ENCODE measurements around the gene IL17REL. TPM values are rescaled to one million over a fixed set of nuclear protein-coding genes. Genes with fewer than 3 reads are reported as not detected.

IL17REL gene
- total and polyA plus RNA-seq, 10 of the 15 experiments (the other 5 are each of a cell fraction or from before 2014, with no cell fraction given): 0.03 TPM; not detected in 9

GRCh38 chr22:49962751-49963646 is 49.6 kb downstream of the IL17REL start:
- BruUV-seq (replicated peaks): TSS peak; percentile 58
- TF ChIP-seq RB1 (IDR thresholded peaks at IDR 0.05; ENCODE audit: borderline replicate concordance) (0 out of 2 replicates have a peak, but pooled peaks have one; percentile 21), GABPA (IDR thresholded peaks at IDR 0.05; ENCODE audit: low read depth) (no peak), DPF2 (IDR thresholded peaks at IDR 0.05) (peak; percentile 43; the same call in 1 of the 2 replicates), JUND (IDR thresholded peaks at IDR 0.05; ENCODE audit: low read depth, low read length) (no peak), NR2F1 (conservative IDR thresholded peaks at IDR 0.05) (peak; percentile 96), CTCF (IDR thresholded peaks at IDR 0.05 in 2 of 3, conservative IDR thresholded peaks at IDR 0.05 in 1 of 3; ENCODE audit: control insufficient read depth in 2 of 3, extremely low read depth in 1 of 3, insufficient read depth in 1 of 3, low read depth in 3 of 3, low read length in 3 of 3) (0 out of 6 replicates have a peak, but pooled peaks of 1 of the 3 experiments have one; percentile 7), IKZF2 (IDR thresholded peaks at IDR 0.05) (0 out of 4 replicates have a peak, but pooled peaks have one; percentile 2 to 33), POLR2AphosphoS2 (IDR thresholded peaks at IDR 0.05; ENCODE audit: low read depth, low read length) (no peak), GATAD2B (conservative IDR thresholded peaks at IDR 0.05; ENCODE audit: low read depth) (peak; percentile 61), SIN3A (IDR thresholded peaks at IDR 0.05; ENCODE audit: low read depth, low read length) (0 out of 2 replicates have a peak, but pooled peaks have one; percentile 18), POLR2A (IDR thresholded peaks at IDR 0.05; ENCODE audit: low read depth, low read length) (peak; percentile 29), IKZF1 (conservative IDR thresholded peaks at IDR 0.05) (peak; percentile 39; the same call in 1 of the 2 replicates)
- TF ChIP-seq, protein P1, sequence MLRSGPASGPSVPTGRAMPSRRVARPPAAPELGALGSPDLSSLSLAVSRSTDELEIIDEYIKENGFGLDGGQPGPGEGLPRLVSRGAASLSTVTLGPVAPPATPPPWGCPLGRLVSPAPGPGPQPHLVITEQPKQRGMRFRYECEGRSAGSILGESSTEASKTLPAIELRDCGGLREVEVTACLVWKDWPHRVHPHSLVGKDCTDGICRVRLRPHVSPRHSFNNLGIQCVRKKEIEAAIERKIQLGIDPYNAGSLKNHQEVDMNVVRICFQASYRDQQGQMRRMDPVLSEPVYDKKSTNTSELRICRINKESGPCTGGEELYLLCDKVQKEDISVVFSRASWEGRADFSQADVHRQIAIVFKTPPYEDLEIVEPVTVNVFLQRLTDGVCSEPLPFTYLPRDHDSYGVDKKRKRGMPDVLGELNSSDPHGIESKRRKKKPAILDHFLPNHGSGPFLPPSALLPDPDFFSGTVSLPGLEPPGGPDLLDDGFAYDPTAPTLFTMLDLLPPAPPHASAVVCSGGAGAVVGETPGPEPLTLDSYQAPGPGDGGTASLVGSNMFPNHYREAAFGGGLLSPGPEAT (IDR thresholded peaks at IDR 0.05; ENCODE audit: low read depth): peak; percentile 44
- TF ChIP-seq, protein P2, sequence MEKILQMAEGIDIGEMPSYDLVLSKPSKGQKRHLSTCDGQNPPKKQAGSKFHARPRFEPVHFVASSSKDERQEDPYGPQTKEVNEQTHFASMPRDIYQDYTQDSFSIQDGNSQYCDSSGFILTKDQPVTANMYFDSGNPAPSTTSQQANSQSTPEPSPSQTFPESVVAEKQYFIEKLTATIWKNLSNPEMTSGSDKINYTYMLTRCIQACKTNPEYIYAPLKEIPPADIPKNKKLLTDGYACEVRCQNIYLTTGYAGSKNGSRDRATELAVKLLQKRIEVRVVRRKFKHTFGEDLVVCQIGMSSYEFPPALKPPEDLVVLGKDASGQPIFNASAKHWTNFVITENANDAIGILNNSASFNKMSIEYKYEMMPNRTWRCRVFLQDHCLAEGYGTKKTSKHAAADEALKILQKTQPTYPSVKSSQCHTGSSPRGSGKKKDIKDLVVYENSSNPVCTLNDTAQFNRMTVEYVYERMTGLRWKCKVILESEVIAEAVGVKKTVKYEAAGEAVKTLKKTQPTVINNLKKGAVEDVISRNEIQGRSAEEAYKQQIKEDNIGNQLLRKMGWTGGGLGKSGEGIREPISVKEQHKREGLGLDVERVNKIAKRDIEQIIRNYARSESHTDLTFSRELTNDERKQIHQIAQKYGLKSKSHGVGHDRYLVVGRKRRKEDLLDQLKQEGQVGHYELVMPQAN (conservative IDR thresholded peaks at IDR 0.05): 0 out of 2 replicates have a peak, but pooled peaks have one; percentile 50
- TF ChIP-seq, protein P3, sequence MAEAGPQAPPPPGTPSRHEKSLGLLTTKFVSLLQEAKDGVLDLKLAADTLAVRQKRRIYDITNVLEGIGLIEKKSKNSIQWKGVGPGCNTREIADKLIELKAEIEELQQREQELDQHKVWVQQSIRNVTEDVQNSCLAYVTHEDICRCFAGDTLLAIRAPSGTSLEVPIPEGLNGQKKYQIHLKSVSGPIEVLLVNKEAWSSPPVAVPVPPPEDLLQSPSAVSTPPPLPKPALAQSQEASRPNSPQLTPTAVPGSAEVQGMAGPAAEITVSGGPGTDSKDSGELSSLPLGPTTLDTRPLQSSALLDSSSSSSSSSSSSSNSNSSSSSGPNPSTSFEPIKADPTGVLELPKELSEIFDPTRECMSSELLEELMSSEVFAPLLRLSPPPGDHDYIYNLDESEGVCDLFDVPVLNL (IDR thresholded peaks at IDR 0.05; ENCODE audit: low read depth, low read length): no peak

More at GRCh38 chr22:49962751-49963646, 49.6 kb downstream of the IL17REL start:
- no peak; the same call in 2 of the 3 replicates for ATAC-seq
- peaks cover 49% of the 10 kb centered on the region for H3K79me2 ChIP-seq (ENCODE audit: control insufficient read depth, insufficient read depth, low read length)
- H3K4me3 ChIP-seq: peak overlapping the region; percentile 98
- H4K20me1 ChIP-seq (ENCODE audit: control insufficient read depth, insufficient read depth): peaks cover 2% of the 10 kb centered on the region; the same call in 1 of the 2 replicates
- peak overlapping the region; percentile 87 for H3K27ac ChIP-seq (ENCODE audit: control insufficient read depth, insufficient read depth)
- ChIA-PET CTCF (interaction anchor here (1.0 to 2.2 kb wide), 6 partner anchors 8 to 67 kb away, joined by 3 to 6 read pairs (median 4); no protein-coding TSS in a partner anchor), SMC1A (ENCODE audit: uncharacterized antibody, unreplicated experiment) (interaction anchor here (1.2 to 1.6 kb wide), 3 partner anchors 30 to 65 kb away, joined by 3 to 4 read pairs (median 3); no protein-coding TSS in a partner anchor), POLR2A (interaction anchor here (0.5 to 2.5 kb wide), 11 partner anchors 8 to 224 kb away, joined by 3 to 15 read pairs (median 4); no protein-coding TSS in a partner anchor), RAD21 (ENCODE audit: unreplicated experiment) (interaction anchor here (0.8 to 2.6 kb wide), 7 partner anchors 8 to 67 kb away, joined by 3 to 15 read pairs (median 4); no protein-coding TSS in a partner anchor)
- H3K9me3 ChIP-seq (replicated peaks; ENCODE audit: control insufficient read depth, insufficient read depth, low read length): no peaks in the 10 kb centered on the region
- H3K9ac ChIP-seq (ENCODE audit: control insufficient read depth, insufficient read depth, low read length): peak overlapping the region; percentile 72
- H3K36me3 ChIP-seq (ENCODE audit: control insufficient read depth in 2 of 2, insufficient read depth in 2 of 2, low read length in 1 of 2): peaks cover 14 to 19% of the 10 kb centered on the region in 2 experiments
- no peak for FAIRE-seq
- in situ Hi-C loops (cut with MboI) (loop anchor here (10.0 kb wide), 1 partner anchor 572 kb away; the partner anchor contains the start of gene TYMP), intact Hi-C loops (cut with micrococcal nuclease; ENCODE audit: unreplicated experiment) (loop anchor here (5.0 kb wide), 1 partner anchor 224 kb away; the partner anchor contains the start of gene TRABD)
- 16% methylated on average over 62 of the region's 63 CpGs for WGBS (ENCODE audit: insufficient coverage, insufficient replicate concordance, low lambda C conversion rate, missing lambda C conversion rate)
- no peak for DNase-seq (ENCODE audit: low read depth, low spot score)
- peak overlapping the region; percentile 87 for H3K4me2 ChIP-seq (ENCODE audit: control insufficient read depth, insufficient read depth)
- no peak overlapping the region for H2AFZ ChIP-seq (ENCODE audit: control insufficient read depth, low read depth, low read length)
- peaks cover 37% of the 10 kb centered on the region for H3K4me1 ChIP-seq (ENCODE audit: control insufficient read depth, insufficient read depth, low read length)
- H3K27me3 ChIP-seq (replicated peaks in 1 of 2; ENCODE audit: control insufficient read depth in 2 of 2, insufficient read depth in 2 of 2, low read length in 1 of 2): no peaks in the 10 kb centered on the region
